Measurements from ENCODE around the gene ZCCHC14. TPM values are rescaled to one million over a fixed set of nuclear protein-coding genes. Genes with fewer than 3 reads are reported as not detected.
"Not testable (repeated sequence)": the region's sequence is repeated elsewhere in the genome, so short reads cannot be mapped to it uniquely, and the experiment has no call there.

ZCCHC14 gene
- total RNA-seq, 4 donors from 2014 or later: 23.0 to 70.0 (median 27.6) TPM

GRCh38 chr16:87505834-87506233 is 13.0 kb upstream of the ZCCHC14 start:
- intact Hi-C loops (cut with DNase I): no loop called here
- DNase-seq: no peak
- H3K27ac ChIP-seq: no peak overlapping the region
- H3K9me3 ChIP-seq: no peaks in the 10 kb centered on the region
- no peaks in the 10 kb centered on the region for H3K27me3 ChIP-seq
- WGBS, 2 donors: 90 to 95% methylated on average over 2 of the region's 2 CpGs
- H3K4me3 ChIP-seq (replicated peaks in 1 of 3): no peak overlapping the region
- no peaks in the 10 kb centered on the region for H3K4me1 ChIP-seq
- TF ChIP-seq POLR2A (IDR thresholded peaks at IDR 0.05) (no peak), CTCF (IDR thresholded peaks at IDR 0.05) (no peak)
- H3K36me3 ChIP-seq: no peaks in the 10 kb centered on the region

- H3K36me3 ChIP-seq; H3K27me3 ChIP-seq; H3K4me3 ChIP-seq (replicated peaks in 1 of 3); H3K9me3 ChIP-seq; intact Hi-C loops (cut with DNase I); DNase-seq; H3K4me1 ChIP-seq; H3K27ac ChIP-seq: not testable (repeated sequence)
- WGBS, 2 donors: 82 to 84% methylated on average over 7 to 10 of the region's 18 CpGs
Observed at GRCh38 chr16:87503232-87503937, 10.6 kb upstream of the ZCCHC14 start.

GRCh38 chr16:87502308-87502969 is 9.6 kb upstream of the ZCCHC14 start:
- no peak for DNase-seq
- intact Hi-C loops (cut with DNase I): no loop called here
- TF ChIP-seq CTCF (IDR thresholded peaks at IDR 0.05) (no peak), POLR2A (IDR thresholded peaks at IDR 0.05) (no peak)
- H3K4me1 ChIP-seq: peaks cover 0 to 6% of the 10 kb centered on the region in 2 donors
- WGBS, 2 donors: 91 to 93% methylated on average over 5 of the region's 5 CpGs
- H3K9me3 ChIP-seq: no peaks in the 10 kb centered on the region
- H3K36me3 ChIP-seq: no peaks in the 10 kb centered on the region
- H3K27me3 ChIP-seq: no peaks in the 10 kb centered on the region
- H3K27ac ChIP-seq: no peak overlapping the region
- H3K4me3 ChIP-seq (replicated peaks in 1 of 3): no peak overlapping the region

- Histone ChIP-seq H3K9me3 (no peaks in the 10 kb centered on the region), H3K27ac (no peak overlapping the region), H3K4me3 (replicated peaks in 1 of 3) (no peak overlapping the region), H3K4me1 (peaks cover 0 to 6% of the 10 kb centered on the region in 2 donors), H3K36me3 (no peaks in the 10 kb centered on the region), H3K27me3 (no peaks in the 10 kb centered on the region)
- intact Hi-C loops (cut with DNase I): no loop called here
- DNase-seq: no peak
- TF ChIP-seq POLR2A (IDR thresholded peaks at IDR 0.05) (no peak), CTCF (IDR thresholded peaks at IDR 0.05) (no peak)
- WGBS, 2 donors: 88 to 90% methylated on average over 5 of the region's 5 CpGs
Observed at GRCh38 chr16:87501117-87501516, 8.3 kb upstream of the ZCCHC14 start.

- DNase-seq: no peak
- Histone ChIP-seq H3K27me3 (no peaks in the 10 kb centered on the region), H3K4me1 (peaks cover 0 to 6% of the 10 kb centered on the region in 2 donors), H3K9me3 (no peaks in the 10 kb centered on the region), H3K4me3 (replicated peaks in 1 of 3) (no peak overlapping the region), H3K27ac (no peak overlapping the region), H3K36me3 (no peaks in the 10 kb centered on the region)
- TF ChIP-seq POLR2A (IDR thresholded peaks at IDR 0.05): no peak
- no peak for TF ChIP-seq CTCF (IDR thresholded peaks at IDR 0.05)
- WGBS, 2 donors: 30 to 37% methylated on average over 2 of the region's 2 CpGs
- intact Hi-C loops (cut with DNase I): loop anchor here (10.0 kb wide), 1 partner anchor 84 kb away; no protein-coding TSS in a partner anchor
Observed at GRCh38 chr16:87499189-87499486, 6.3 kb upstream of the ZCCHC14 start.
